IMR-90 (cell line): ENCODE data around the gene TNIP2. TPM values are rescaled to one million over a fixed set of nuclear protein-coding genes. Genes with fewer than 3 reads are reported as not detected.

Experiments
- ATAC-seq: fragments of 200-7000 bp; cut with Tn5 transposase; 2 replicates; pipeline ENCODE4 v1.9.1; 2020; ENCODE audit warnings: low read depth, mild to moderate bottlenecking, moderate library complexity
- BruUV-seq: library from RNA; stranded (reverse); fragments of 400-500 nt; replicated peaks from 2 replicates; lab custom pipeline; 2021; lab: Mats Ljungman, UMichigan
- CTCF ChIA-PET: fragments of 300-600 bp; formaldehyde crosslinking; extraction: SDS; loops from one replicate; lab custom pipeline; 2021; ENCODE audit warnings: antibody characterized with exemption; lab: Yijun Ruan, JAX
- POLR2A ChIA-PET: fragments of 300-600 bp; sonication (Branson Sonifier 250); formaldehyde crosslinking; loops from one replicate; lab custom pipeline; 2022; ENCODE audit warnings: antibody characterized with exemption; ENCODE audit not compliant: unreplicated experiment; lab: Charles Lee
- DNase-seq: peaks from one replicate; pipeline ENCODE4 v3.0.0; 2013
- H2AFZ ChIP-seq: replicated peaks from 2 replicates; pipeline ENCODE3; 2013; ENCODE audit warnings: low read length, mild to moderate bottlenecking; ENCODE audit not compliant: poor library complexity
- H2AK5ac ChIP-seq: 2 replicates; pipeline ENCODE4 v1.6.1; 2013; ENCODE audit warnings: low read depth, low read length, inconsistent platforms
- H2AK9ac ChIP-seq: replicated peaks from 2 replicates; pipeline ENCODE3; 2013; ENCODE audit warnings: mild to moderate bottlenecking, low read depth, low read length, moderate library complexity; ENCODE audit not compliant: poor library complexity
- H2BK120ac ChIP-seq: 2 replicates; pipeline ENCODE4 v1.6.1; 2013; ENCODE audit warnings: low read depth, low read length, inconsistent platforms
- H2BK15ac ChIP-seq: 3 replicates; pipeline ENCODE4 v1.6.1; 2013; ENCODE audit warnings: low read depth, low read length, inconsistent platforms
- H2BK20ac ChIP-seq: 2 replicates; pipeline ENCODE4 v1.6.1; 2013; ENCODE audit warnings: low read depth, mild to moderate bottlenecking, inconsistent platforms, low read length, moderate library complexity
- H2BK5ac ChIP-seq: 2 replicates; pipeline ENCODE4 v1.6.1; 2013; ENCODE audit warnings: mild to moderate bottlenecking, low read depth, low read length, inconsistent platforms; ENCODE audit not compliant: poor library complexity, severe bottlenecking
- H3K14ac ChIP-seq: replicated peaks from 2 replicates; pipeline ENCODE4 v1.6.1; 2013; ENCODE audit warnings: low read depth, low read length, inconsistent platforms
- H3K18ac ChIP-seq: 2 replicates; pipeline ENCODE4 v1.6.1; 2013; ENCODE audit warnings: low read depth, low read length, control low read depth
- H3K23ac ChIP-seq: 2 replicates; pipeline ENCODE4 v1.6.1; 2013; ENCODE audit warnings: low read depth, low read length, inconsistent platforms
- H3K27ac ChIP-seq: 2 replicates; pipeline ENCODE4 v1.5.1; 2013; ENCODE audit warnings: mild to moderate bottlenecking, control low read depth, low read length; ENCODE audit not compliant: insufficient read depth
- H3K27me3 ChIP-seq: 2 replicates; pipeline ENCODE4 v1.6.1; 2013; ENCODE audit warnings: low read length; ENCODE audit not compliant: control insufficient read depth, insufficient read depth
- H3K36me3 ChIP-seq: 2 replicates; pipeline ENCODE4 v1.6.1; 2013; ENCODE audit warnings: low read length, mixed read lengths; ENCODE audit not compliant: control insufficient read depth, insufficient read depth
- H3K4ac ChIP-seq: 2 replicates; pipeline ENCODE4 v1.6.1; 2013; ENCODE audit warnings: low read depth, low read length, inconsistent platforms
- H3K4me1 ChIP-seq: 2 replicates; pipeline ENCODE4 v1.6.1; 2013; ENCODE audit warnings: low read length, mixed read lengths; ENCODE audit not compliant: control insufficient read depth, insufficient read depth
- H3K4me2 ChIP-seq: 2 replicates; pipeline ENCODE4 v1.6.1; 2013; ENCODE audit warnings: low read depth, mild to moderate bottlenecking, control low read depth, low read length, moderate library complexity
- H3K4me3 ChIP-seq: 2 replicates; pipeline ENCODE4 v1.5.1; 2013; ENCODE audit warnings: low read depth, mild to moderate bottlenecking, control low read depth, low read length, moderate library complexity; ENCODE audit not compliant: insufficient read depth
- H3K56ac ChIP-seq: 2 replicates; pipeline ENCODE4 v1.6.1; 2013; ENCODE audit warnings: low read length, inconsistent platforms; ENCODE audit not compliant: insufficient read depth; ENCODE audit errors: extremely low read depth
- H3K79me1 ChIP-seq, 2 experiments: 2 replicates each; pipeline ENCODE4 v1.6.1; 2013; ENCODE audit warnings: low read length in 2 of 2, inconsistent platforms in 1 of 2, low read depth in 1 of 2
- H3K9ac ChIP-seq: 2 replicates; pipeline ENCODE4 v1.6.1; 2013; ENCODE audit warnings: low read depth, low read length, control low read depth
- H3K9me1 ChIP-seq: 2 replicates; pipeline ENCODE4 v1.6.1; 2013; ENCODE audit warnings: low read length, inconsistent platforms; ENCODE audit not compliant: insufficient read depth
- H3K9me3 ChIP-seq: 2 replicates; pipeline ENCODE4 v1.6.1; 2013; ENCODE audit warnings: low read length; ENCODE audit not compliant: control insufficient read depth, insufficient read depth
- H4K20me1 ChIP-seq: 2 replicates; pipeline ENCODE4 v1.6.1; 2013; ENCODE audit warnings: low read length, inconsistent platforms; ENCODE audit not compliant: insufficient read depth
- H4K5ac ChIP-seq: 2 replicates; pipeline ENCODE4 v1.6.1; 2013; ENCODE audit warnings: mild to moderate bottlenecking, low read depth, low read length, control low read depth
- H4K8ac ChIP-seq, 2 experiments: 2 replicates each; pipeline ENCODE4 v1.6.1; 2013; ENCODE audit warnings: low read depth in 2 of 2, low read length in 2 of 2, control low read depth in 1 of 2, inconsistent platforms in 1 of 2
- H4K91ac ChIP-seq: 2 replicates; pipeline ENCODE4 v1.6.1; 2013; ENCODE audit warnings: low read depth, low read length, inconsistent platforms; ENCODE audit not compliant: insufficient read depth
- BHLHE40 ChIP-seq: fragments of 150-350 bp; IDR thresholded peaks from 2 replicates; pipeline ENCODE4 v1.6.1; 2016; ENCODE audit warnings: mild to moderate bottlenecking, low read depth, low read length
- CEBPB ChIP-seq: IDR thresholded peaks from 2 replicates; pipeline ENCODE4 v1.6.1; 2012; ENCODE audit warnings: low read depth, low read length, improper control_type of control experiment
- MAFK ChIP-seq: IDR thresholded peaks from 2 replicates; pipeline ENCODE4 v1.6.1; 2012; ENCODE audit warnings: low read depth, low read length, improper control_type of control experiment
- MAZ ChIP-seq: IDR thresholded peaks from 2 replicates; pipeline ENCODE4 v1.6.1; 2012; ENCODE audit warnings: low read depth, mild to moderate bottlenecking, low read length, improper control_type of control experiment, moderate library complexity, borderline replicate concordance
- WGBS, 2 experiments: methylation state at CpG; one replicate each; pipeline versions ENCODE4 v1.1.5 to v1.1.7; 2013; ENCODE audit warnings: missing lambda C conversion rate in 2 of 2; ENCODE audit not compliant: insufficient read length in 1 of 2; ENCODE audit errors: extremely low coverage in 2 of 2; 5-methylcytosine and 5-hydroxymethylcytosine counted together
- dilution Hi-C: fragments of 300-500 bp; cut with HindIII; formaldehyde crosslinking; loops from one replicate; pipeline ENCODE4 v1.14.3; 2018; ENCODE audit warnings: low sequenced_read_pairs; ENCODE audit not compliant: unreplicated experiment
- in situ Hi-C: fragments of 300-500 bp; cut with MboI; formaldehyde crosslinking; loops from 3 replicates; pipeline ENCODE4 v1.14.3; 2019; ENCODE audit warnings: low sequenced_read_pairs, inconsistent platforms, mixed read lengths
- intact Hi-C: fragments of 100-400 bp; cut with micrococcal nuclease; formaldehyde crosslinking; loops from 2 replicates; pipeline ENCODE4 v1.10.0; 2022
- polyA plus RNA-seq, 3 experiments: library from polyadenylated mRNA; depleted of rRNA; stranded (reverse); fragments of >200 nt; gene quantifications; 2 replicates each; pipeline ENCODE4 v1.2.3, GENCODE V29; 2012; ENCODE audit warnings: low replicate concordance in 1 of 3
- total RNA-seq: library from RNA; depleted of rRNA; stranded (reverse); fragments of >200 nt; gene quantifications from 2 replicates; pipeline ENCODE4 v1.2.3, GENCODE V29; 2012
- TF ChIP-seq, protein P1 (sequence below): fragments of 150-350 bp; IDR thresholded peaks from 2 replicates; pipeline ENCODE4 v1.6.1; 2016; ENCODE audit warnings: low read depth, mild to moderate bottlenecking, low read length, moderate library complexity, borderline replicate concordance

TNIP2 gene
- total and polyA plus RNA-seq, 2 of the 4 experiments (the other 2 are of a cell fraction): 33.3 to 38.5 TPM

- H4K20me1 ChIP-seq: no peaks in the 10 kb centered on the region
- no peaks in the 10 kb centered on the region for H3K79me1 ChIP-seq
- H3K56ac ChIP-seq: no peak overlapping the region
- TF ChIP-seq, protein P1, sequence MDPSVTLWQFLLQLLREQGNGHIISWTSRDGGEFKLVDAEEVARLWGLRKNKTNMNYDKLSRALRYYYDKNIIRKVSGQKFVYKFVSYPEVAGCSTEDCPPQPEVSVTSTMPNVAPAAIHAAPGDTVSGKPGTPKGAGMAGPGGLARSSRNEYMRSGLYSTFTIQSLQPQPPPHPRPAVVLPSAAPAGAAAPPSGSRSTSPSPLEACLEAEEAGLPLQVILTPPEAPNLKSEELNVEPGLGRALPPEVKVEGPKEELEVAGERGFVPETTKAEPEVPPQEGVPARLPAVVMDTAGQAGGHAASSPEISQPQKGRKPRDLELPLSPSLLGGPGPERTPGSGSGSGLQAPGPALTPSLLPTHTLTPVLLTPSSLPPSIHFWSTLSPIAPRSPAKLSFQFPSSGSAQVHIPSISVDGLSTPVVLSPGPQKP: no peak
- TF ChIP-seq MAFK (no peak), CEBPB (no peak), MAZ (no peak), BHLHE40 (no peak)
- H3K9me1 ChIP-seq: no peaks in the 10 kb centered on the region
- no peak for ATAC-seq
- H2BK15ac ChIP-seq: no peak overlapping the region
- no peak overlapping the region for H2BK20ac ChIP-seq
- no peak overlapping the region for H2BK120ac ChIP-seq
- BruUV-seq: no TSS peak
- no peak overlapping the region for H3K23ac ChIP-seq
- no peak overlapping the region for H3K4me3 ChIP-seq
- H3K4me1 ChIP-seq: peaks cover 8% of the 10 kb centered on the region; the same call in 1 of the 2 replicates
- DNase-seq: no peak
- no peaks in the 10 kb centered on the region for H3K9me3 ChIP-seq
- no peak overlapping the region for H3K27ac ChIP-seq
- no peaks in the 10 kb centered on the region for H3K36me3 ChIP-seq
- intact Hi-C loops (no loop called here), dilution Hi-C loops (no loop called here), in situ Hi-C loops (loop anchor here (25.0 kb wide), 1 partner anchor 269 kb away; no protein-coding TSS in a partner anchor)
- no peak overlapping the region for H2BK5ac ChIP-seq
- H3K18ac ChIP-seq: no peak overlapping the region
- no peak overlapping the region for H4K91ac ChIP-seq
- H4K8ac ChIP-seq: no peak overlapping the region
- no peak overlapping the region for H3K14ac ChIP-seq
- H4K5ac ChIP-seq: no peak overlapping the region
- H3K27me3 ChIP-seq: no peaks in the 10 kb centered on the region
- WGBS, 2 experiments: no CpG with 5 or more reads among the region's 9 CpGs
- no peak overlapping the region for H2AK9ac ChIP-seq
- H2AK5ac ChIP-seq: no peak overlapping the region
- H3K9ac ChIP-seq: no peak overlapping the region
- no peak overlapping the region for H3K4ac ChIP-seq
- ChIA-PET CTCF (no interaction called here), POLR2A (no interaction called here)
- no peak overlapping the region for H3K4me2 ChIP-seq
- no peak overlapping the region for H2AFZ ChIP-seq
These were observed 12.0 kb upstream of the TNIP2 start for GRCh38 chr4:2768124-2768523.
